HL-60 (cell line): Measurements from ENCODE around the gene HHATL.

Source experiments
- DNase-seq, 2 experiments: peaks; one replicate each; pipeline ENCODE4 v3.0.0-alpha.2; 2010 to 2020; ENCODE audit warnings: low read depth in 1 of 2, low spot score in 1 of 2
- H3K27ac ChIP-seq: fragments of 250-450 bp; sonication (Bioruptor Pico); replicated peaks from 2 replicates; pipeline ENCODE4 v1.5.1; 2020; ENCODE audit warnings: mild to moderate bottlenecking, moderate library complexity
- H3K27me3 ChIP-seq: fragments of 250-450 bp; sonication (Bioruptor Pico); 2 replicates; pipeline ENCODE4 v1.5.1; 2021; ENCODE audit warnings: mild to moderate bottlenecking, moderate library complexity; ENCODE audit not compliant: insufficient read depth, poor library complexity, severe bottlenecking
- H3K4me3 ChIP-seq: replicated peaks from 2 replicates; pipeline ENCODE4 v1.5.1; 2011; ENCODE audit warnings: mild to moderate bottlenecking, control low read depth, low read length; ENCODE audit not compliant: insufficient read depth
- CTCF ChIP-seq: IDR thresholded peaks from one replicate; pipeline ENCODE4 v1.5.1; 2011; ENCODE audit warnings: low read length, control low read depth, inconsistent platforms; ENCODE audit not compliant: insufficient read depth
- GABPA ChIP-seq: IDR thresholded peaks from 2 replicates; pipeline ENCODE4 v1.6.1; 2012; ENCODE audit warnings: low read depth
- POLR2AphosphoS5 ChIP-seq: IDR thresholded peaks from 2 replicates; pipeline ENCODE4 v1.6.1; 2012; ENCODE audit warnings: low read depth
- SPI1 ChIP-seq: IDR thresholded peaks from 2 replicates; pipeline ENCODE4 v1.6.1; 2012; ENCODE audit warnings: low read depth, mild to moderate bottlenecking, borderline replicate concordance
- TF ChIP-seq, protein P1 (sequence below): IDR thresholded peaks from 2 replicates; pipeline ENCODE4 v1.6.1; 2012; ENCODE audit warnings: low read depth; ENCODE audit not compliant: insufficient replicate concordance

HHATL gene

DNA sequence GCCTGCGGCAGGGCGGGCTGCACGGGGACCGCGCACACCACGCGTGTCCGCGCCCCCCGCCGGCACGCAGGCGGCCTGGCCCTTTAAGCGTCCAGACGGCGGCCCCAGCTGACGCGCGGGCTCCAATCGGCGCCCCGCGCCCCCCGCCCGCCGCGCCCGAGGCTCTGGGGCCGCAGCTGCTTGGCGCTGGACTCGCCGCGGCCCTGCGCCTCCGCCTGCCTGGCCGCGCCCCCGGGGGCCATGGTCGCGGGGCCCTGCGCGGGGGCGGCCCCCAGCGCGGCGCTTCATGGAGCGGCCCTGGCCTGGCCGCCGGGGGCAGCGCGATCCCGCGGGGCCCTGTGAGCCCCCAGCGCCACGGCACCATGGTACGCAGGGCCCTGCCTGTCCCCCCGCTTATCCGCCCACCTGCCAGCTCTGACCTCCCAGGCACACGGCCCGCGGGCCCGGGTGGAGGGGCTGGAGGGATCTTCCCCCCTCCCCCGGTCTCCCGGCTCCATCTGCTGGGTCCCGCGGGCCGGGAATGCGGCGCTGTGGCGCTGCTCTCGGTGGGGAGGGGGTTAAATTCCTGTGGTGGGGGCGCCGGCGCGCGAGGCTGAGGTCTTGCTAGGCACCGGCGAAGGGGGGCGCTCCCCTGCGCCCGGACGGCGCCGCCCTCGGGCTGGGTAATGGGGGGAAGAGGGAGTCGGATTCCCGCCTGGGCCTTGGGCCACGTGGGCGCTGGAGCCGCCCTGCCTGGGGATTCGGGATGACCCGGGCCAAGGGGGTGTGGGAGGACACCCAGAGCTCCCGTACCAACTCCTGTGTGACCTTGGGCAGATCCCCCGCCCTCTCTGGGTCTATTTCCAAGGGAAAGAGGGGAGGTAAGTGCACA is 48.0 kb downstream of the HHATL start:
- Histone ChIP-seq H3K27ac (peak overlapping the region; percentile 39), H3K27me3 (no peaks in the 10 kb centered on the region), H3K4me3 (peak overlapping the region; percentile 71)
- no peak for DNase-seq
- no peak for TF ChIP-seq GABPA
- TF ChIP-seq, protein P1, sequence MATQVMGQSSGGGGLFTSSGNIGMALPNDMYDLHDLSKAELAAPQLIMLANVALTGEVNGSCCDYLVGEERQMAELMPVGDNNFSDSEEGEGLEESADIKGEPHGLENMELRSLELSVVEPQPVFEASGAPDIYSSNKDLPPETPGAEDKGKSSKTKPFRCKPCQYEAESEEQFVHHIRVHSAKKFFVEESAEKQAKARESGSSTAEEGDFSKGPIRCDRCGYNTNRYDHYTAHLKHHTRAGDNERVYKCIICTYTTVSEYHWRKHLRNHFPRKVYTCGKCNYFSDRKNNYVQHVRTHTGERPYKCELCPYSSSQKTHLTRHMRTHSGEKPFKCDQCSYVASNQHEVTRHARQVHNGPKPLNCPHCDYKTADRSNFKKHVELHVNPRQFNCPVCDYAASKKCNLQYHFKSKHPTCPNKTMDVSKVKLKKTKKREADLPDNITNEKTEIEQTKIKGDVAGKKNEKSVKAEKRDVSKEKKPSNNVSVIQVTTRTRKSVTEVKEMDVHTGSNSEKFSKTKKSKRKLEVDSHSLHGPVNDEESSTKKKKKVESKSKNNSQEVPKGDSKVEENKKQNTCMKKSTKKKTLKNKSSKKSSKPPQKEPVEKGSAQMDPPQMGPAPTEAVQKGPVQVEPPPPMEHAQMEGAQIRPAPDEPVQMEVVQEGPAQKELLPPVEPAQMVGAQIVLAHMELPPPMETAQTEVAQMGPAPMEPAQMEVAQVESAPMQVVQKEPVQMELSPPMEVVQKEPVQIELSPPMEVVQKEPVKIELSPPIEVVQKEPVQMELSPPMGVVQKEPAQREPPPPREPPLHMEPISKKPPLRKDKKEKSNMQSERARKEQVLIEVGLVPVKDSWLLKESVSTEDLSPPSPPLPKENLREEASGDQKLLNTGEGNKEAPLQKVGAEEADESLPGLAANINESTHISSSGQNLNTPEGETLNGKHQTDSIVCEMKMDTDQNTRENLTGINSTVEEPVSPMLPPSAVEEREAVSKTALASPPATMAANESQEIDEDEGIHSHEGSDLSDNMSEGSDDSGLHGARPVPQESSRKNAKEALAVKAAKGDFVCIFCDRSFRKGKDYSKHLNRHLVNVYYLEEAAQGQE, result no peak
- TF ChIP-seq CTCF, result no peak
- TF ChIP-seq POLR2AphosphoS5, result no peak
- TF ChIP-seq SPI1, result no peak

DNA sequence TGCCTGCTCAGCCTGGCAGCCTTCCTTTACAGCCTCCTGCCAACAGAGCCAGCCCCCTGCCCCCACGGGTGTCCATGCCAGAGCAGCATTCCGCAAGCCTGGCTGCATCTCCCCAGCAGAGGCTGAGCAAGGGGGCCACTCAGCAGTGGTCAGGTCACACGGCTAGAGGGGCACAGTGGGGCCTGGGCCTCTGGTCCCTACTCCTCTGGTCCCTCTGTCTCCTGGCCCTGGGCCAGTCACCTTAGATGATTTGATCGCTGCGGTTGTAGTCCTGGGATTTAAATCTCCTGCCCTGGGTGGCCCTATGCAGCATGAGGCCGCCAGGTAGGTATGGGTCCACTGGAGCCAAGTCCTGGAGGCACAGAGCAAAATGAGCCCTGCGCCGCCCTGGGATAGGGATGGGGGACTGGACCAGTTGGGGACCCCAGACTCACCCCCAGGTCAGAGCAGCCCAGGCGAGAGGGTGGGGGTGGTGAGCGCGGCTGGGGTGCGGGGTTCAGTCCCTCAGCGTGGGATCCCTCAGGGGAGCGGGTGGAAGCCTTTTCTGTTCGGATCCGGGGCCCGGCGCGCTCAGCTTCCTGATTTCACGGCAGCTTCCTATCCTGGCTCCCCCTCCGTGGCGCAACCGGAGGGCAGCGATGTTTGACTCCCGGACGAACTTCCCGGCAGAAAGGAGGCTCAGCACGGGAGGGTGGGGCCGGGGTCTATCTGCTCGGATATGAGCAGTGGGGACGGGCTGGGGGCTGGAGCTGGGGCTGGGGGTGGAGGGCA is 48.9 kb downstream of the HHATL start, which contains the start of gene ZBTB47:
Gene ZBTB47, plus strand, starts transcription at position 138 of the 771 bp plus-strand sequence. CDS start 4,659 bp downstream, outside the sequence.
- Histone ChIP-seq H3K27me3 (no peaks in the 10 kb centered on the region), H3K4me3 (peak within 1 kb of the TSS; percentile 71), H3K27ac (peak within 1 kb of the TSS; percentile 69)
- peak; percentile 37 to 64 for DNase-seq
- TF ChIP-seq SPI1 (no peak), POLR2AphosphoS5 (no peak), GABPA (0 out of 2 replicates have a peak, but pooled peaks have one; percentile 31), CTCF (no peak)

- peak overlapping the region; percentile 69 for H3K27ac ChIP-seq
- H3K4me3 ChIP-seq, result peak overlapping the region; percentile 71
- TF ChIP-seq SPI1 (no peak), CTCF (no peak), POLR2AphosphoS5 (no peak), GABPA (no peak)
- TF ChIP-seq, protein P1, result no peak
- no peaks in the 10 kb centered on the region for H3K27me3 ChIP-seq
- no peak for DNase-seq
These were observed 49.4 kb downstream of the HHATL start for GRCh38 chr3:42653303-42653559.
